ENCODE data around the gene SLC16A13. TPM values are rescaled to one million over a fixed set of nuclear protein-coding genes. Genes with fewer than 3 reads are reported as not detected.
A peak's percentile ranks its signal among the peaks of the same experiment; 100 is the strongest.

Gene SLC16A13
- total RNA-seq, 2 experiments from 2014 or later, result 8.3 to 9.6 TPM

DNA sequence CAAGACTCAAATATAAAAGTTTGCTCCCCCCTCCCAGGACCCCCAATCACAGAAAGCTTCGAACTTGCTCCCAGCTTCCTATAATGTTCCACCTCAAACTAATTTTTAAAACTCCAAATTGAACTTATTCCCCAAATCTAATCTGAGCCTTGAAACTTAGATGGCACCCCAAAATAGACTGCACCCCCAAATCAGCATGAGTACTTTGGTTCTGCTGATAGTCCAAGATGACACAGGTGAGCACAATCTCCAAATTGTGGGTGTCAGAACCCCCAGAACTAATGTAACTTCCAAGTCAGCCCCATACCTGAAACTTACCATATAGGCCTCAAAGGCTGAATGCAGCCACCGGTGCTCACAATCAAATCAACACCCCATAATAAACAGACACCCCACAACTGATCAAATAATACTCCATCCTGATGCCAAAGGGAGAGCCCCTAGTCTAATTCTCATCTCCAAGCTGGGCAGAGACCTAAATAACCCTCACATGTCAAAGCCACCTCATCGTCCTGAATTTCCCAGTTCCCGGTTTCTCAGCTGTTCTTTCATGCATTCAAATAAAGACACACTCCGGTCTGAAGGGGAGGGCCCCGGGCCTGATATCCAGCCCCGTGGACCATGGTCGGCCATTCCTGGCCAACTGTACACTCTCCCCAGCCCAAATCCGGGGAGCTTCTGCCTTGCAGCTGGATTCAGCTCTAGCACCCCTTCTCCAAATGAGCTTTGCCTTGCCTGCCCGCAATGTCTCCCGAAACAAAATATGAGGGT is 14.7 kb upstream of the SLC16A13 start:
- no peak for ATAC-seq
- peak overlapping the region; percentile 11 for H3K27ac Mint-ChIP-seq
- no peak for DNase-seq
- intact Hi-C loops (cut with DNase I, micrococcal nuclease), result no loop called here
- peaks cover 7% of the 10 kb centered on the region for H3K36me3 Mint-ChIP-seq (ENCODE audit: low read depth)
- POLR2A ChIA-PET, result interaction anchor here (0.8 to 1.1 kb wide), 2 partner anchors 15 kb away, joined by 4 to 5 read pairs; partner anchors contain the start of gene SLC16A13
- H3K27me3 Mint-ChIP-seq, result peaks cover 12% of the 10 kb centered on the region
- H3K4me1 Mint-ChIP-seq, result peaks cover 54% of the 10 kb centered on the region
- CTCF ChIA-PET, result interaction anchor here (0.6 to 5.0 kb wide), 28 partner anchors 8 to 652 kb away, joined by 3 to 23 read pairs (median 4); partner anchors contain the start of genes RNASEK and SLC16A13
- peak overlapping the region; percentile 44 for H3K4me3 Mint-ChIP-seq
- H3K9me3 Mint-ChIP-seq (ENCODE audit: low read depth), result no peaks in the 10 kb centered on the region

DNA sequence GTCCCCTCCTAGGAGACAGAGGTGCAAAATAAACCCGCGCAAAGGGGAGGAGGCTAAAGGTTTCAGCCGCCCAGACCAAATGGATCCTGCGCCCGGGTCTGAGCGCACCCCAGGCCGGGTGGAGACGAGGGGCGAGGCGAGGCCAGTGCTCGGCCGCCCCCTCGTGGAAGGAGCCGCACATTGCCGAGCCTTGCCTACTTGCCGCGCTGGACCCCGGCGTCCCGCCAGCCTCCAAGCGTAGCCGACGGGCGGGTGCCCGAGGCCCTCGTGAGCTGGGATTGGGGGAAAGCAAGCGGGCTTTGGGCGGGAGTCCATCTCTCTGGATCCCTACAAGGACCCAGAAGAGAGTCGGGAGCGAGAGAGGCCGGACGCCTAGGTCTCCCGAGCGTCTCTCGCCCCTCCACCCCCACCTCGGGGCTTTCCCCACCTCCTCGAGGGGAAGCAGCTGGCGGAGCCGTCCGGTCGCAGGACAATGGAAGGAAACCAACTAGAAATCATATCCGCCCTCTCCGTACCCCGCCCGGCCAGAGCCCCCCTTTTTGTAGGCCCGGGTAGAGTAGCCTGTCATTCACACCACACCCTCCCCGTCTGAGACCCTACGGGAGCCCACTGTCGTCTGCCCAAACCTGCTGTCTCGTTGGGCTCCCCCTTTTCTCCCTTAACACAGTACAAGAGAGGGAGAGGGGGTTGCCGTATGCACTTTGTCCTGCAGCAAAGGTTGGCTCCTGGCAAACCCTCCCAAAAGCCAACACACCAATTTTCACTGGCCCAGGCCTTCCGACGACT is 13.6 kb upstream of the SLC16A13 start:
- DNase-seq (peak; percentile 89), ATAC-seq (peak; percentile 79)
- no peaks in the 10 kb centered on the region for H3K9me3 Mint-ChIP-seq (ENCODE audit: low read depth)
- POLR2A ChIA-PET, result interaction anchor here (0.6 to 0.8 kb wide), 2 partner anchors 14 to 459 kb away, joined by 4 to 5 read pairs; partner anchors contain the start of gene SLC16A13
- intact Hi-C loops (cut with DNase I, micrococcal nuclease), result loop anchor here (1.0 kb wide), 2 partner anchors 108 to 111 kb away; no protein-coding TSS in a partner anchor
- peaks cover 6% of the 10 kb centered on the region for H3K36me3 Mint-ChIP-seq (ENCODE audit: low read depth)
- H3K4me3 Mint-ChIP-seq, result peak overlapping the region; percentile 44
- H3K4me1 Mint-ChIP-seq, result peaks cover 43% of the 10 kb centered on the region
- H3K27me3 Mint-ChIP-seq, result peaks cover 12% of the 10 kb centered on the region
- peak overlapping the region; percentile 55 for H3K27ac Mint-ChIP-seq
- CTCF ChIA-PET, result interaction anchor here (0.6 to 5.0 kb wide), 29 partner anchors 9 to 651 kb away, joined by 3 to 23 read pairs (median 4); partner anchors contain the start of genes RNASEK and SLC16A13

DNA sequence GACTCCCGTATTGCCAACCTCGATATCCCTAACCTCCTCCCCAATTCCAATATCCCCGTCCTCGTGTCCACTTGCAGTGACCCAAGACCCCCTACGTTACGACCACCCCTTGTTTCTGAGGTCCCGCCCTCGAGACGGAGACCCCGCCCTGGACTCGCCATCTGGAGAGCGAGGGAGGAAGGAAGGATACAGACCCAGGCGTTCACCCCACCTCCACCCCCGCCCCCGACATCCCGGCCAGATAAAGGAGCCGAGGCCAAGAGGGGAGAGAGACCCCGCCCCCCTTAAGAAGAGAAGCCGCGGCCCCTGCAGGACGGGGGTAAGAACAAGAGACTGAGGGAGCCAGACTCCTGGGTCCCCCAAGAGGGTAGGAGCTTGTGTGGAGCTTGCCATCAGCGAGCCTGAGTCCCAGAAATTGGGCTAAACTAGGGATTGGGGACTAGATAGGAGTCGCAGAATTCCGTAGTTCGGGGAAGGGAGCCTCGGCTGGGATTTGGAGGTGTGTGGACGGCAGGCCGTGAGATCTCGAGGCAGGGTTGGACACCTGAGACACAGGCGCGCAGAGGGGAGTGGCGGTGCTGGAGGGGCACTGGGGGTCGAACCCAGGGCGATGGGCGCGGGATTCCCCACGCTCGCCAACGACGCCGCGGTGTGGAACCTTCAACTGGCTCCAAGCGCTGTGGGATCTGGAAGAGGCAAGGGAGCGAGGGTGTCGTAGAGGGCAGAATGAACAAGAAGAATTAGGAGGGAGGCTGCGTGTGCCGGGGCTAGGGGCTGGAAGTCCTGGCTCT is 12.8 kb upstream of the SLC16A13 start, which contains the start of gene BCL6B:
BCL6B (plus strand) TSS at position 270 of the 791 bp plus-strand sequence. CDS start 622 bp downstream, outside the sequence.
- ATAC-seq (no peak), DNase-seq (no peak)
- ChIA-PET CTCF (interaction anchor here (0.5 to 5.0 kb wide), 8 partner anchors 13 to 168 kb away, joined by 3 to 23 read pairs (median 6); partner anchors contain the start of gene SLC16A13), POLR2A (interaction anchor here (1.6 kb wide), 1 partner anchor 13 kb away, joined by 4 read pairs; the partner anchor contains the start of gene SLC16A13)
- peak within 1 kb of the TSS; percentile 55 for H3K27ac Mint-ChIP-seq
- no peaks in the 10 kb centered on the region for H3K36me3 Mint-ChIP-seq (ENCODE audit: low read depth)
- H3K4me1 Mint-ChIP-seq, result peaks cover 35% of the 10 kb centered on the region
- intact Hi-C loops (cut with DNase I, micrococcal nuclease), result loop anchor here (1.0 kb wide), 6 partner anchors 8 to 182 kb away; a partner anchor contains a TSS
- peak within 1 kb of the TSS; percentile 44 for H3K4me3 Mint-ChIP-seq
- peaks cover 12% of the 10 kb centered on the region for H3K27me3 Mint-ChIP-seq
- H3K9me3 Mint-ChIP-seq (ENCODE audit: low read depth), result no peaks in the 10 kb centered on the region

DNA sequence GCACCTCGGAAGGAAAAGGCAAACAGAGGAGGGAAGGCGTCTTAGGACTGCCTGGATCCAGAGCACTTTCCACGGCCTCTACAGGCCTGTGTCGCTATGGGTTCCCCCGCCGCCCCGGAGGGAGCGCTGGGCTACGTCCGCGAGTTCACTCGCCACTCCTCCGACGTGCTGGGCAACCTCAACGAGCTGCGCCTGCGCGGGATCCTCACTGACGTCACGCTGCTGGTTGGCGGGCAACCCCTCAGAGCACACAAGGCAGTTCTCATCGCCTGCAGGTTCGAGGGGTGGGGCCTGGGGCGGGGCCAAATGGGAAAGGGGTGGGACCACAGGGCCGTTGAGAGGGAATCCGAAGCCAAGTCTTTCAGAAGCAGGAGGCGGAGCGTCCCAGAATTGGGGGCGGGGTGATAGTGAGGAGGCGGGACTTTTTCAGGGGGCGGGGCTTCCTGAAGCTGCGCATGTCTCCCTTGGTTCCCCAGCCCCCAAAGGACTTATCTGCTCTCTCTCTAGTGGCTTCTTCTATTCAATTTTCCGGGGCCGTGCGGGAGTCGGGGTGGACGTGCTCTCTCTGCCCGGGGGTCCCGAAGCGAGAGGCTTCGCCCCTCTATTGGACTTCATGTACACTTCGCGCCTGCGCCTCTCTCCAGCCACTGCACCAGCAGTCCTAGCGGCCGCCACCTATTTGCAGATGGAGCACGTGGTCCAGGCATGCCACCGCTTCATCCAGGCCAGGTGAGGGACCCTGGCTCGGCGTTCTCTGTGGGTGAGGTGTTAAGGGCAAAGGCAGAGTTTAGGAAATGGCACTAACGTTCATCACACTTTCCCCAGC is 12.0 kb upstream of the SLC16A13 start:
- peaks cover 12% of the 10 kb centered on the region for H3K27me3 Mint-ChIP-seq
- ChIA-PET POLR2A (interaction anchor here (1.6 kb wide), 1 partner anchor 12 kb away, joined by 4 read pairs; the partner anchor contains the start of gene SLC16A13), CTCF (interaction anchor here (0.5 to 5.0 kb wide), 9 partner anchors 11 to 1165 kb away, joined by 3 to 23 read pairs (median 6); partner anchors contain the start of genes RNASEK and SLC16A13)
- no peaks in the 10 kb centered on the region for H3K36me3 Mint-ChIP-seq (ENCODE audit: low read depth)
- H3K9me3 Mint-ChIP-seq (ENCODE audit: low read depth), result no peaks in the 10 kb centered on the region
- peak overlapping the region; percentile 43 for H3K27ac Mint-ChIP-seq
- H3K4me3 Mint-ChIP-seq, result peak overlapping the region; percentile 44
- ATAC-seq (peak; percentile 89), DNase-seq (peak; percentile 97)
- intact Hi-C loops (cut with DNase I, micrococcal nuclease), result loop anchor here (1.0 kb wide), 4 partner anchors 8 to 182 kb away; a partner anchor contains a TSS
- H3K4me1 Mint-ChIP-seq, result peaks cover 33% of the 10 kb centered on the region

DNA sequence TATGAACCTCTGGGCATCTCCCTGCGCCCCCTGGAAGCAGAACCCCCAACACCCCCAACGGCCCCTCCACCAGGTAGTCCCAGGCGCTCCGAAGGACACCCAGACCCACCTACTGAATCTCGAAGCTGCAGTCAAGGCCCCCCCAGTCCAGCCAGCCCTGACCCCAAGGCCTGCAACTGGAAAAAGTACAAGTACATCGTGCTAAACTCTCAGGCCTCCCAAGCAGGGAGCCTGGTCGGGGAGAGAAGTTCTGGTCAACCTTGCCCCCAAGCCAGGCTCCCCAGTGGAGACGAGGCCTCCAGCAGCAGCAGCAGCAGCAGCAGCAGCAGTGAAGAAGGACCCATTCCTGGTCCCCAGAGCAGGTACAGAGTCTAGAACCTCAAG is 11.4 kb upstream of the SLC16A13 start:
- peaks cover 12% of the 10 kb centered on the region for H3K27me3 Mint-ChIP-seq
- H3K27ac Mint-ChIP-seq, result no peak overlapping the region
- no peaks in the 10 kb centered on the region for H3K9me3 Mint-ChIP-seq (ENCODE audit: low read depth)
- DNase-seq (no peak), ATAC-seq (no peak)
- H3K36me3 Mint-ChIP-seq (ENCODE audit: low read depth), result no peaks in the 10 kb centered on the region
- POLR2A ChIA-PET, result interaction anchor here (1.6 kb wide), 1 partner anchor 11 kb away, joined by 4 read pairs; the partner anchor contains the start of gene SLC16A13
- CTCF ChIA-PET, result interaction anchor here (0.9 to 1.5 kb wide), 4 partner anchors 11 to 22 kb away, joined by 5 to 7 read pairs (median 6); partner anchors contain the start of genes RNASEK and SLC16A13
- peaks cover 39% of the 10 kb centered on the region for H3K4me1 Mint-ChIP-seq
- intact Hi-C loops (cut with DNase I, micrococcal nuclease), result no loop called here
- no peak overlapping the region for H3K4me3 Mint-ChIP-seq

DNA sequence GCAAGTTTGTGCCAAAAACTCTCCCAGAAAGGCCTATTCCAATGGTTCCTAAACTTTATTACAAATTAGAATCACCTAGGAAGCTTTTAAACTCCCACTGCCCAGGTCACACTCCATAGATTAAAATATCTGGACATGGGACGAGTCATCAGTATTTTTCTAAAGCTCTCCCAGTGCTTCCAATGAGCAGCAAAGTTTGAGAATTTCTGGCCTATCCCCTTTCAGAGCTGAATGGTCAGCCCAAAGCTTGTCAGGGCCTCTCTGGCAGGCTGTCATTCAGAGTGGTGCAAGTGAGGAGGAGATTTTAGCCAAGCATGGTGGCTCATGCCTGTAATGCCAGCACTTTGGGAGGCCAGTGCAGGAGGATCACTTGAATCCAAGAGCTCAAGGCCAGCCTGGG is 10.6 kb upstream of the SLC16A13 start:
- no peak overlapping the region for H3K27ac Mint-ChIP-seq
- H3K4me3 Mint-ChIP-seq, result no peak overlapping the region
- POLR2A ChIA-PET, result interaction anchor here (0.6 to 1.0 kb wide), 3 partner anchors 11 to 461 kb away, joined by 3 read pairs; partner anchors contain the start of gene SLC16A13
- ATAC-seq, result no peak
- peaks cover 7% of the 10 kb centered on the region for H3K36me3 Mint-ChIP-seq (ENCODE audit: low read depth)
- peaks cover 47% of the 10 kb centered on the region for H3K4me1 Mint-ChIP-seq
- CTCF ChIA-PET, result interaction anchor here (1.3 to 1.9 kb wide), 3 partner anchors 10 to 21 kb away, joined by 5 read pairs; partner anchors contain the start of gene SLC16A13
- H3K27me3 Mint-ChIP-seq, result peaks cover 12% of the 10 kb centered on the region
- no peak for DNase-seq
- H3K9me3 Mint-ChIP-seq (ENCODE audit: low read depth), result peaks cover 4% of the 10 kb centered on the region
- intact Hi-C loops (cut with DNase I, micrococcal nuclease), result no loop called here

DNA sequence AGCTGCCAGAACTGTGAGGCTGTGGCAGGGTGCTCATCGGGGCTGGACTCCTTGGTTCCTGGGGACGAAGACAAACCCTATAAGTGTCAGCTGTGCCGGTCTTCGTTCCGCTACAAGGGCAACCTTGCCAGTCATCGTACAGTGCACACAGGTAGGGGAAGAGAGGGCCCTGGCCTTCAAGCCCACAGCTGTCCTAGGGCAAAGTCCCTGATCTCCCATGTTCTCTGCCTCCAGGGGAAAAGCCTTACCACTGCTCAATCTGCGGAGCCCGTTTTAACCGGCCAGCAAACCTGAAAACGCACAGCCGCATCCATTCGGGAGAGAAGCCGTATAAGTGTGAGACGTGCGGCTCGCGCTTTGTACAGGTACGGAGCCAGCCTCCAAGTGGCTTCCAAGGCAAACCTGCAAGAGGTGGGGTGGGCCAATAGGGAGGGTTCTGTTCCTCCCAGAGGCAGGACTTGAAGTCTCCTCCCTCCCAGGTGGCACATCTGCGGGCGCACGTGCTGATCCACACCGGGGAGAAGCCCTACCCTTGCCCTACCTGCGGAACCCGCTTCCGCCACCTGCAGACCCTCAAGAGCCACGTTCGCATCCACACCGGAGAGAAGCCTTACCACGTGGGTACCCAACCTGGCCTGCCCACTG is 9.2 kb upstream of the SLC16A13 start:
- H3K4me3 Mint-ChIP-seq, result no peak overlapping the region
- no peak overlapping the region for H3K27ac Mint-ChIP-seq
- H3K4me1 Mint-ChIP-seq, result peaks cover 47% of the 10 kb centered on the region
- H3K9me3 Mint-ChIP-seq (ENCODE audit: low read depth), result peaks cover 4% of the 10 kb centered on the region
- DNase-seq, result no peak
- intact Hi-C loops (cut with DNase I, micrococcal nuclease), result no loop called here
- peaks cover 11% of the 10 kb centered on the region for H3K27me3 Mint-ChIP-seq
- CTCF ChIA-PET, result interaction anchor here (1.9 kb wide), 1 partner anchor 9 kb away, joined by 5 read pairs; the partner anchor contains the start of gene SLC16A13
- POLR2A ChIA-PET, result no interaction called here
- ATAC-seq, result no peak
- peaks cover 9% of the 10 kb centered on the region for H3K36me3 Mint-ChIP-seq (ENCODE audit: low read depth)

DNA sequence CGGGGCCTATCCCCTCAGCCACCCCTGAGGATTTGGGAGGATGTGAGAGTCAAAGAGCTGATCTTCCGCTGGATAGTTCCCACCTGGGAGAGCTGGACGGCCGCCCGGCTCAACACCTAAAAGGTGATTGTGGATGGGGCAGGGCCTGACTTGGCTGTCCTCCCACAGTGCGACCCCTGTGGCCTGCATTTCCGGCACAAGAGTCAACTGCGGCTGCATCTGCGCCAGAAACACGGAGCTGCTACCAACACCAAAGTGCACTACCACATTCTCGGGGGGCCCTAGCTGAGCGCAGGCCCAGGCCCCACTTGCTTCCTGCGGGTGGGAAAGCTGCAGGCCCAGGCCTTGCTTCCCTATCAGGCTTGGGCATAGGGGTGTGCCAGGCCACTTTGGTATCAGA is 8.5 kb upstream of the SLC16A13 start:
- POLR2A ChIA-PET, result no interaction called here

DNA sequence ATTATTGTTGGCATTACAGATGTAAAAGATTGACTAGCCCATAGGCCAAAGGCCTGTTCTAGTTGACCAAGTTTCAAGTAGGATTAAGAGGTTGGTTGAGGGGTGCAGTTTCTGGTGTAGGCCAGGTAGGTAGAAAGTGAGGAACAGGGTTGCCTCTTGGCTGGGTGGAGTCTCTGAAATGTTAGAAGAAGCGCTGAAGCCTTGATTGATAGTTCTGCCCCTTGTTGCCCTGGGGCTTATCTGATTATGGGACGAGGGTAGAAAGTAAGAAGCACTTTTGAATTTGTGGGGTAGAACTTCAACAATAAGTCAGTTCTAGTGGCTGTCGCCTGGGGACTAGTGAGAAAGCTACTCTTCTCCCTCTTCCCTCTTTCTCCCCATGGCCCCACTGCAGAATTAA is 6.7 kb upstream of the SLC16A13 start:
- POLR2A ChIA-PET, result no interaction called here
- Mint-ChIP-seq H3K4me1 (peaks cover 42% of the 10 kb centered on the region), H3K27me3 (no peaks in the 10 kb centered on the region), H3K9me3 (ENCODE audit: low read depth) (peaks cover 4% of the 10 kb centered on the region), H3K27ac (peak overlapping the region; percentile 96), H3K36me3 (ENCODE audit: low read depth) (peaks cover 9% of the 10 kb centered on the region), H3K4me3 (no peak overlapping the region)
- CTCF ChIA-PET, result interaction anchor here (0.9 kb wide), 1 partner anchor 14 kb away, joined by 3 read pairs; no protein-coding TSS in a partner anchor
- ATAC-seq (no peak), DNase-seq (no peak)
- intact Hi-C loops (cut with DNase I, micrococcal nuclease), result no loop called here

More for the DNA sequence above, 8.5 kb upstream of the SLC16A13 start:
- H3K9me3 Mint-ChIP-seq (ENCODE audit: low read depth), result peaks cover 4% of the 10 kb centered on the region
- intact Hi-C loops (cut with DNase I, micrococcal nuclease), result no loop called here
- peaks cover 11% of the 10 kb centered on the region for H3K27me3 Mint-ChIP-seq
- peaks cover 44% of the 10 kb centered on the region for H3K4me1 Mint-ChIP-seq
- H3K36me3 Mint-ChIP-seq (ENCODE audit: low read depth), result peaks cover 9% of the 10 kb centered on the region
- CTCF ChIA-PET, result interaction anchor here (1.0 to 1.9 kb wide), 3 partner anchors 8 to 288 kb away, joined by 3 to 5 read pairs (median 4); partner anchors contain the start of genes GPS2 and SLC16A13
- DNase-seq, result no peak
- H3K27ac Mint-ChIP-seq, result no peak overlapping the region
- no peak overlapping the region for H3K4me3 Mint-ChIP-seq
- ATAC-seq, result no peak
